ENCODE results near the gene SRGAP1. TPM values are rescaled to one million over a fixed set of nuclear protein-coding genes. Genes with fewer than 3 reads are reported as not detected.
"Not testable (repeated sequence)": the region's sequence is repeated elsewhere in the genome, so short reads cannot be mapped to it uniquely, and the experiment has no call there.

Gene SRGAP1
- total and polyA plus RNA-seq, 9 donors: 2.8 to 17.9 (median 8.6) TPM

DNA sequence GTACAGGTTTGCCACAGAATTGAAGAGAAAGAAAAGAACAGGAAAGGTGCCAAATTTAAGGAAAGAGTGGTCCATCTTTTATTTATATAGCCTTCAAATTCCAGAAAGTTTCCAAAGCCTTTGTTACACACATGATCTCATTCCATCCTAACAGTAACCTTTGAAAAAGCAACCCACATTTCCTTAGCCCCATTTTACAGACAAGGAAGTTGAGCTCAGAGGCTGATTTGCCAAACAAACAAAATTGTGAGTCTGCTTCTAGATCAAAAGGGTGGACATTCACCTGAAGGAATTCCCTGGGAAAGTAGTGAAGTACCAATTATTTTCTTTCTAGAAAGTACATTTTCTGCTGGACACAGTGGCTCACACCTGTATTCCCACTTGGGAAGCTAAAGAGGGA, 345.6 kb downstream of the SRGAP1 start:
- TF ChIP-seq, protein P1, sequence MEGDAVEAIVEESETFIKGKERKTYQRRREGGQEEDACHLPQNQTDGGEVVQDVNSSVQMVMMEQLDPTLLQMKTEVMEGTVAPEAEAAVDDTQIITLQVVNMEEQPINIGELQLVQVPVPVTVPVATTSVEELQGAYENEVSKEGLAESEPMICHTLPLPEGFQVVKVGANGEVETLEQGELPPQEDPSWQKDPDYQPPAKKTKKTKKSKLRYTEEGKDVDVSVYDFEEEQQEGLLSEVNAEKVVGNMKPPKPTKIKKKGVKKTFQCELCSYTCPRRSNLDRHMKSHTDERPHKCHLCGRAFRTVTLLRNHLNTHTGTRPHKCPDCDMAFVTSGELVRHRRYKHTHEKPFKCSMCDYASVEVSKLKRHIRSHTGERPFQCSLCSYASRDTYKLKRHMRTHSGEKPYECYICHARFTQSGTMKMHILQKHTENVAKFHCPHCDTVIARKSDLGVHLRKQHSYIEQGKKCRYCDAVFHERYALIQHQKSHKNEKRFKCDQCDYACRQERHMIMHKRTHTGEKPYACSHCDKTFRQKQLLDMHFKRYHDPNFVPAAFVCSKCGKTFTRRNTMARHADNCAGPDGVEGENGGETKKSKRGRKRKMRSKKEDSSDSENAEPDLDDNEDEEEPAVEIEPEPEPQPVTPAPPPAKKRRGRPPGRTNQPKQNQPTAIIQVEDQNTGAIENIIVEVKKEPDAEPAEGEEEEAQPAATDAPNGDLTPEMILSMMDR (IDR thresholded peaks at IDR 0.05): no peak
- TF ChIP-seq EP300 (IDR thresholded peaks at IDR 0.05): no peak
- no peak for TF ChIP-seq POLR2A (IDR thresholded peaks at IDR 0.05)
- no peaks in the 10 kb centered on the region for H3K36me3 ChIP-seq
- no peak for DNase-seq
- H3K4me1 ChIP-seq (ENCODE audit: insufficient read depth): no peaks in the 10 kb centered on the region
- no peaks in the 10 kb centered on the region for H3K27me3 ChIP-seq
- no peak overlapping the region for H3K27ac ChIP-seq
- no peaks in the 10 kb centered on the region for H3K9me3 ChIP-seq
- intact Hi-C loops (cut with DNase I): no loop called here
- H3K4me3 ChIP-seq: no peak overlapping the region

DNA sequence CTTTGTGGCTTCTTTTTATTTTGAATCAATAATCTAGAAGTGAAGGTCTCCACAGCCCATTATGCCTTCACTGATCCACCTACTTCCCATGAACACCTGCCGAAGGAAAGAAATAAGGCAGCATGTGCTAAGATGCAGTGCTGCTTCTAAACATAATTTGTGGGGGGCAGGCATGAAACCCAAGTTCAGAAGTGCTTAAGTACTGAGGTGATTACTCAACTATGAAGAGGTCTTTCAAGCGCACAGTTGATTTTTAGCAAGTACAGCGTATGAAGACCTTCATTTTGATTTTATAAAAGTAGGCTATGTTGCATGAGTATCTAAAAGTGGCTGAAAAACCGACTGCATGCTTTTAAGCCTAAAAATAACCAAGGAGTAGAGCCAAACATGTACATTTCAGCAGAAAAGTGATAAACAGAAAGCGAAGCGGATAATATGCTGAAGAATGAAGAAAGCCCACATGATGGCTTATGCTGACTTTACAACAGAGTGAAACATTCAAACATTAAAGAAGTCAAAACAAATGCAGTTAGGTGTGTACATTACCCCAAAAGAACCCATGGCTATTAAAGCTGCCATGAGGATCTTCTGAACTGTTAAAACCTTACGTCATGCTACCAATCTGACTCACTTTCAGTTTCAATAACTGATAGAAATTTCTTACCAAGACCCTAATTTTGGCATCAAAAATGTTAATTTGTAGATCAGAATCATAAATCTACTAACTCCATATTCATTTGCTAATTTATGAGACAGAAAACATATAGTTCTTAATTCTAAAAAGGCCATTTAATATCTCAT, 348.3 kb downstream of the SRGAP1 start:
- H3K9me3 ChIP-seq: no peaks in the 10 kb centered on the region
- no peaks in the 10 kb centered on the region for H3K27me3 ChIP-seq
- no peak for DNase-seq
- H3K4me1 ChIP-seq (ENCODE audit: insufficient read depth): no peaks in the 10 kb centered on the region
- no peak overlapping the region for H3K27ac ChIP-seq
- intact Hi-C loops (cut with DNase I): no loop called here
- H3K36me3 ChIP-seq: no peaks in the 10 kb centered on the region
- no peak overlapping the region for H3K4me3 ChIP-seq
- TF ChIP-seq EP300 (IDR thresholded peaks at IDR 0.05) (no peak), POLR2A (IDR thresholded peaks at IDR 0.05) (no peak)
- TF ChIP-seq, protein P1 (IDR thresholded peaks at IDR 0.05): no peak
- 81 to 83% (median 81%) methylated on average over 7 of the region's 7 CpGs for WGBS, 3 donors

DNA sequence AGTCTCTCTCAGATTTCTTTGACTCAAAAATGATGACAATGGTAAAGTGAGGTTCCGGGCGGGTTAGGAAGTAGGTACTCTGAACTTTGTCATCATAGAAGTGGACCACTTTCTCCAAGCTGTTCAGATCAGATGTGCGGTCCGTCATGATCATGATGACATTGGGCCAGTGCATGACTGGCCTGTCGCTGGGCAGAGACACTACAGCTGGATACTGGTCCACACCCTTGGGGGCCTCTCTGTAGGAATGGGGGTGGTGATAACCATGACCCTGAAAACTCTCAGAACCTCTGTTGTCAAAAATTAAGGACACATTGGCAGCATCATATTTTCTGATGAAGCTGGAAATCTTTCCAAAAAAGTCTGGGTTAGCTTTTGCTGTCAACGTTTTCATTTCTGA, 349.4 kb downstream of the SRGAP1 start:
- no peaks in the 10 kb centered on the region for H3K36me3 ChIP-seq
- H3K9me3 ChIP-seq: no peaks in the 10 kb centered on the region
- DNase-seq: no peak
- WGBS, 3 donors: 74 to 83% (median 77%) methylated on average over 6 of the region's 6 CpGs
- H3K4me3 ChIP-seq: no peak overlapping the region
- H3K4me1 ChIP-seq (ENCODE audit: insufficient read depth): no peaks in the 10 kb centered on the region
- intact Hi-C loops (cut with DNase I): no loop called here
- no peak for TF ChIP-seq POLR2A (IDR thresholded peaks at IDR 0.05)
- TF ChIP-seq, protein P1 (IDR thresholded peaks at IDR 0.05): no peak
- no peak for TF ChIP-seq EP300 (IDR thresholded peaks at IDR 0.05)
- H3K27ac ChIP-seq: no peak overlapping the region
- H3K27me3 ChIP-seq: no peaks in the 10 kb centered on the region

DNA sequence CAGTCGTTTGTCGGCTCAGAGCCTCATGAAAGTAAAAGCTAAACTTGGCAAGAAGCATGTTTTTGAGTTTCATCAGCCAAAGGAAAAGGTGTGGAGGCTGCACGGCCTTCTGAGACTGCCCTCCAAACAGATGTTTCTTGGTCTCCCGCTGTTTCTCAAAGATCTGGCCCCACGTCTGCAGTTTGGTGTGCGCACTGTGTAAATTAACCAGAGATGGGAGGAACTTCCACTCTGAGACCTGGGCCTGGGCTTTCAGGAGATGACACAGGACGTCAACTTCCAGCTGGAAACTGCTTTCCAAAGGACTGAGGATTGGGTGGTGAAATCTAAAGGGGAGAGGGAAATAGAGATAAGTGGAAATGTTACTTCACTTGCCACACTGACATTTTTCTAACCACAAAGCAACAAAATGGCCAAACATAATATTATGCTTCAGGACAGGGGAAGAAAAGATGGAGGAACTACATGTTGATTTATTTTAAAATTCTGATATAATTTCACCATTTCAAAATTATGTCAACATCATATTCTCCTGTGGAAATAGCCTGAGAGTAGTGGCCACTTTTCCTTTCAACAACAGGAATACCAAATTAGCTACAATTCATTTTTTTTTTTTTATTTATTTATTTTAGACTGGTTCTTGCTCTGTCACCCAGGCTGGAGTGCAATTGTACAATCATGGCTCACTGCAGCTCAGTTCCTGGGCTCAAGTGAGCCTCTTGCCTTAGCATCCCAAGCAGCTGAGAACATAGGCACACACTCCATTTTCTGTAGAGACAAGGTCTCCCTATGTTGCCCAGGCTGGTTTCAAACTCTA, 350.0 kb downstream of the SRGAP1 start:
- no peak for TF ChIP-seq EP300 (IDR thresholded peaks at IDR 0.05)
- TF ChIP-seq, protein P1 (IDR thresholded peaks at IDR 0.05): no peak
- DNase-seq: no peak
- Histone ChIP-seq H3K4me1 (ENCODE audit: insufficient read depth) (no peaks in the 10 kb centered on the region), H3K9me3 (no peaks in the 10 kb centered on the region), H3K27ac (no peak overlapping the region), H3K4me3 (no peak overlapping the region), H3K27me3 (no peaks in the 10 kb centered on the region), H3K36me3 (no peaks in the 10 kb centered on the region)
- WGBS, 3 donors: 33 to 44% (median 39%) methylated on average over 7 of the region's 7 CpGs
- intact Hi-C loops (cut with DNase I): no loop called here

DNA sequence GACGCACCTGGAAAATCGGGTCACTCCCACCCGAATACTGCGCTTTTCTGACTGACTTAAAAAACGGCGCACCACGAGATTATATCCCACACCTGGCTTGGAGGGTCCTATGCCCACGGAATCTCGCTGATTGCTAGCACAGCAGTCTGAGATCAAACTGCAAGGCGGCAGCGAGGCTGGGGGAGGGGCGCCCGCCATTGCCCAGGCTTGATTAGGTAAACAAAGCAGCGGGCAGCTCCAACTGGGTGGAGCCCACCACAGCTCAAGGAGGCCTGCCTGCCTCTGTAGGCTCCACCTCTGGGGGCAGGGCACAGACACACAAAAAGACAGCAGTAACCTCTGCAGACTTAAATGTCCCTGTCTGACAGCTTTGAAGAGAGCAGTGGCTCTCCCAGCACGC, 351.3 kb downstream of the SRGAP1 start:
- DNase-seq; H3K27ac ChIP-seq; H3K36me3 ChIP-seq; H3K9me3 ChIP-seq; intact Hi-C loops (cut with DNase I); H3K4me3 ChIP-seq; H3K4me1 ChIP-seq (ENCODE audit: insufficient read depth); H3K27me3 ChIP-seq: not testable (repeated sequence)
- WGBS, 3 donors: 63 to 87% (median 86%) methylated on average over 2 to 14 of the region's 15 CpGs
